Measurements from ENCODE around the gene OR51F2.
"Not testable (repeated sequence)": the region's sequence is repeated elsewhere in the genome, so short reads cannot be mapped to it uniquely, and the experiment has no call there.

GRCh38 chr11:4801316-4801715 lies 19.8 kb upstream of the OR51F2 start:
- TF ChIP-seq CTCF (conservative IDR thresholded peaks at IDR 0.05; ENCODE audit: low read length); EZH2phosphoT487 (IDR thresholded peaks at IDR 0.05; ENCODE audit: borderline replicate concordance, low read depth, low read length): not testable (repeated sequence)

Data from OCI-LY7 (cell line).